GM18519 (cell line): ENCODE measurements around the gene NFIB.

ENCODE experiments used
- ATAC-seq: cut with Tn5 transposase; IDR thresholded peaks from one replicate; pipeline ENCODE4 v1.9.1; 2021; ENCODE audit warnings: mild to moderate bottlenecking, moderate library complexity; ENCODE audit not compliant: unreplicated experiment, low FRiP score

NFIB gene

GRCh38 chr9:14094491-14094890 is 219.4 kb downstream of the NFIB start:
- ATAC-seq: no peak

DNA sequence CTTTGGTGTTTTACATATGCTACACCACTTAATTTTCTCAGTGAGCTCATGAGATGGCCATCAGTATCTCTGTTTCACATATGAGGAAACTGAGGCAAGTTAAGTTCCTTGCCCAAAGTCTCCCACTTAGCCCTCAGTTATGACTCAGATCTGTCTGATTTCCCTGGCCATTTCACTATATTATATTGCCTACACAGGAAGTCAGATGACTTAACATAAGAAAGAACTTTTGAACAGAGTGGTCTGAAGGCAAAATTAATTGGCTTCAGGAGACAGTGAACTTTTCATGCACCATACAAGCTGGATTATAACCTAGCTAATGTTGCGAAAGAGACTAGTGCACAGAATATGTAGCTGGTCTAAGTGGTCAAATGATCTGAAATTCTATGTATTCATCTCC is 221.6 kb downstream of the NFIB start:
- ATAC-seq: no peak

GRCh38 chr9:14089051-14089803 is 224.7 kb downstream of the NFIB start:
- peak; percentile 74 for ATAC-seq

GRCh38 chr9:14087576-14087975 is 226.4 kb downstream of the NFIB start:
- no peak for ATAC-seq

DNA sequence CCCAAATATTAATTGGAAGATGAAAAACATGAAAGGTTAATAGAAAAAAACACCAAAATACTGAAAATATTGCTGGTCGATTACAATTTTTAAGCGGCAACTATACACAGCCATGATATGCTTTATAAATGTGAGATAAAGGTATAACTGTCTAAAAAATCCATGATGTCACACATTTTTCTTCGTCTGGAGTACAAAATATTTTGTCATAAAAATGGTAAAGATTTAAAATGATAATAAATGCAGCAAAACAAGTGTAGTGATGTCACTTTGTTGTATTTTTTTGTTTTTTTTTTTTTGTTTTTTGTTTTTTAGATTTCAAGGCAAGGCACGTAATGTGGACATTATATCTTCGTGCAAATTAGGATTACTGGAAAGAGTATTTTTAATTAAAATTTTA is 227.4 kb downstream of the NFIB start:
- ATAC-seq: no peak

- ATAC-seq: no peak
Observed at GRCh38 chr9:14085810-14086209, 228.1 kb downstream of the NFIB start.

GRCh38 chr9:14084867-14085266 is 229.1 kb downstream of the NFIB start:
- ATAC-seq: no peak

DNA sequence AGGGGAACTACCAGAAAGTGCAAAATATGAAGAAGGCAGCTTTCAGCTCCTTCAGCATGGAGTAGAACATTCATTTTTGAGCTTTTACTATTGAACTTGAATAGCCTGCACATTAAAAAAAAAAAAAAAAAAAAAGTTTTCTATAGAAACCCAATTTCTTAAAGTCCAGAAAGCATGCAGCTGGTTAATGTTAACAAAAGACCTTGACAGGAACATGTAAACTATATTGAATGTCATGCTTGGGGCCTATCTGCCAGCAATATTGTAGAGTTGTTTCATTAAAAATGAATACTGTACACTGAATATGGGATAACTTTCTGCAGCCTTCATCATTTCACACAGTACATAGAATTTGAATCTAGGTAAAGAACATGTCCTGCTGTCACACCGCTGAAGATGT is 230.6 kb downstream of the NFIB start:
- ATAC-seq: no peak

- no peak for ATAC-seq
Observed at GRCh38 chr9:14082732-14083131, 231.2 kb downstream of the NFIB start.

DNA sequence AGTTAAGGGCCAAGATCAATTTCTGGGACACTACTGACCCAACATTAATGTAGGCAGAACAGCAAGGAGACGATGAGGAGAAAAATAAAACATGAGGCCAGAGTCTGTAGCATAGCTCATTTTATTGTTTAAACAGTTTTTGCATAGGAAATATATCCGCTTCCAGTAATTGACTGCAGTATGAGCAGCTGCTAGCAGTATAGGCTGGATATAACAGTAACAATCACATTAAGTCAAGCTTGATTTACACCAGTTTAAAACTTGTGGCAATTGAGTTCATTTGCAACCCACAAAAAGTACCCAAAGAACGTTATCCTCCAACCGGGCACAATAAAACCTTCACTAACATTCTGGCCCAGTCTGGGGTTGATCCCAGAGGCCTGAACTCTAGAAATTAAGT is 232.2 kb downstream of the NFIB start:
- ATAC-seq: no peak

- no peak for ATAC-seq
Observed at GRCh38 chr9:14080959-14081542, 232.9 kb downstream of the NFIB start.

DNA sequence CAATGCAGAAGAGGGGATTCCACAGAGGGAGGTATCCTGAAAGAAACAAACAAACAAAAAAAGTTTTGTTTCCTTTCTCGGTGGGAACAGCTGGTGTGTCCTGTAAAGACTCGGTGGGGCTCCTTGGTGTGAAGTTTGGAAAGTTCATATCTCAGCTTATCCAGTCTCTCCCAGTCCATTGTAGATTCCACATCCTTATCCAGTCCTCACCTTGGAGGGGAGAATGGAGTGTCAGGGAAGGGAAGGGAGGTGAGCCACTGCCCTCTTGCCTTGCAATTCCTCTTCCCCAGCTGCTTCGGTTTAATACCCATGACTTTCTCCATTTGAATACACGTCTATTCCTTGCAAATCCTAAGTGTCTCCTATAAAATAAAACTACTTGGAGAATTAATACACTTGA is 234.5 kb downstream of the NFIB start:
- no peak for ATAC-seq

DNA sequence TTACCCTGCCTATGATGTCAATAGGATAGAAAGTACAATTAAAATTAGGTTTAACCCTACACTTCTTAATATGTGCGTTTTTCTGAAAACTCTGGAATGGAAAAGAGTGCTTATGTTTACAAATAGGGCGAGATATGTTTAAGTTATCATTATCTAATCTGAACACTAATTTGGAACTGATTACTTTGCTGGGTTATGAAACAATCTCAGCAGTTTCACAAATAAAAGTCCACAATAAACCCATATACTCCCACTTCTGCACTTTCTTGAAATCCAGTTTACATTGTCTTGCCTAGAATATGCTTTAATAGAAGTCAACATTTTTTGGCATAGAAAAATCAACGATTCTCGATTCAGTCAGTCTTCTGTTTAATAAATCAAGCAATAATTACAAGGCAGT is 236.3 kb downstream of the NFIB start:
- ATAC-seq: no peak

GRCh38 chr9:14075218-14075617 is 238.7 kb downstream of the NFIB start:
- no peak for ATAC-seq

GRCh38 chr9:14072850-14073249 is 241.1 kb downstream of the NFIB start:
- no peak for ATAC-seq

- no peak for ATAC-seq
Observed at GRCh38 chr9:14071484-14071883, 242.5 kb downstream of the NFIB start.

GRCh38 chr9:14068690-14069089 is 245.3 kb downstream of the NFIB start:
- no peak for ATAC-seq

DNA sequence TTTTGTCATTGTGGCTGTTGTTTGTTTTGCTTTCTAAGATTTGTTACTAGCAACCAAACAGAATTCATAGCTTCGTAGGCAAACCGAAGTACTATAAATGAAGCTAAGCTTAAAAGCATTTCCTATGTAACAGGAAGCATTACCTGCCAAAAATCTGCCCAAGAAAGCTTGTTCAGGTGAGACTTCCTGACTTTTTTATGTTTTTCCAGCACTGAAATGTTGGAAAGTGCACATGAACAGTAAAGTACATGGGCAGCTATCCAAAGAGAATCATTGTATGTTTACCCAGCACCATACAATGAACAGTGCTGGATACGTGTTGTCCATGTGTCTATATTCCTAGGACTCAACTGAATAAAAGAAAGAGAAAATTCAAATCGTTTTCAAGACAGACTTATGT is 247.1 kb downstream of the NFIB start:
- ATAC-seq: no peak

DNA sequence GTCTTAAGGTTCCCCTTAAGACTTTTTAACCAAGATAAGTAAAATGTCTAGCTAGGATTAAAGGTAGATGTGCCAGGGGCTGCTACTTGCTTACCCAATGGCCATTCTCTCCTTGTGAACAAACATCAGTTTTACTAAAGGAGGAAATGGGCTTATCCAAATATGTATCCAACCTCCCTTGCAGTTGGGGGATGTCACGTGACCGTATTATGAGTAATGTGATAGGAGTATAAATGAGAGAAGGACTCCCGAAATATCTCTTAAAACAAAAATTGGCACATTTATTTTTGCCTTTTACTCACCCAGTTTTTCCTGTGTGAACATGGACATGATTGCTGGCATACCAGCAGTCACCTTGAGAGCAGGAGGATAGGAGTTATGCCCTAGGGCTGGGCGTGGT is 247.9 kb downstream of the NFIB start:
- ATAC-seq: no peak

GRCh38 chr9:14064940-14065339 is 249.0 kb downstream of the NFIB start:
- ATAC-seq: no peak

GRCh38 chr9:14063756-14064155 is 250.2 kb downstream of the NFIB start:
- no peak for ATAC-seq

DNA sequence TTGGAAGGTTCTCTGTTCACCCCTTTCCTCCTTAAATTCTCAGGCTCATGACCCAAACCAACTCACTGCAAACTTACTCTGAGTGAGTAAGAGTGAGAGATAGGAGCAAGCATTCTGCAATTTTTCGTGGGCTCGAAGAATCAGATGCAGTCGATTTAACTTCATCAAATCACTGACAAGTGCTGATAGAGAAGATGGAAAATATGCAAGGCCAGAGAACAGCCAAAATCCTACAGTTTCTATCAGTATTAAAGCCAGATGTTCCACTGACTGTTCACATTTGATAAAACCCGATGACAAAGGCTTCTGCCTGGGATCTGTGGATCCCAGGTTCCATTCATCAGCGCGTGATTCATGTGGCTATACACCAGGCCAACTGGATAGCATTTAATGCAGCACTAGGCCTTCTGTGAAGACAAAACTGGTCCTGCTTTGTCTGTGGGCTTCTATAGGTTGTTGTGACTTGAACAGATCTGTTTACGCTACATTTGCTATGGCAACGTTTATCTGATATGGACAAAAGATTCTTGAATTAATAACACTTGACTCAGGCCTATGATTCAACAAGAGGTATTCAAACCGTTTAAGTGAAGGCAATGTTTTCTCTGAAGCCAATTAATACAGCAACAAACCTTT is 251.2 kb downstream of the NFIB start:
- no peak for ATAC-seq
